ENCODE results near the gene SIGMAR1. TPM values are rescaled to one million over a fixed set of nuclear protein-coding genes. Genes with fewer than 3 reads are reported as not detected.
A peak's percentile ranks its signal among the peaks of the same experiment; 100 is the strongest.

SIGMAR1 gene
- total and polyA plus RNA-seq, 2 of the 8 experiments (the other 6 are each of a cell fraction or from before 2014, with no cell fraction given) = 84.2 to 134 TPM

DNA sequence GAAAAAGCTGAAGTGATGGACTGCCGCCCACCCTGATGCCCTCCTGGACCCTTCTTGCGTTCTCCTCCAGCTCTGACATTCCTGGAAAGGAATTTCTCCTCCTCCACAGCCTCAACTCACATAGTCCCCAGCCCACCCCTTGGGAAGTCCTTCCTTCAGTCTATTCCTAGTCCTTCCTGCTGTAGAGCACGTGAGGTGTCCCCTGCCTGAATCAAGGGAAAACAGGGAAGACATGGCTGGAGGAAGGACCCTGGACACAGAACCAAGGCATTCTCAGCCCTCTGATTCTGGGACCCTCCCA, 12.5 kb downstream of the SIGMAR1 start:
- peak overlapping the region in 1 of 2 experiments; percentile 46; a peak in 1 of 4 replicates for H3K4me2 ChIP-seq (ENCODE audit: insufficient read depth in 1 of 2, low read depth in 2 of 2, low read length in 2 of 2)
- H3K56ac ChIP-seq (replicated peaks; ENCODE audit: insufficient read length, low read depth, low read length) = no peak overlapping the region
- H3K9ac ChIP-seq (replicated peaks in 1 of 4; ENCODE audit: extremely low read depth in 1 of 4, low read depth in 3 of 4, low read length in 3 of 4) = no peak overlapping the region
- ChIA-PET CTCF (ENCODE audit: partially characterized antibody) (interaction anchor here (0.8 to 2.7 kb wide), 12 partner anchors 7 to 77 kb away, joined by 3 to 31 read pairs (median 5); partner anchors contain the start of genes GALT and RPP25L), POLR2A (ENCODE audit: partially characterized antibody) (interaction anchor here (1.4 to 2.6 kb wide), 2 partner anchors 9 to 12 kb away, joined by 5 to 12 read pairs; partner anchors contain the start of gene SIGMAR1)
- DNase-seq (ENCODE audit: low read depth in 1 of 2, low spot score in 2 of 2) (no peak), FAIRE-seq (no peak)
- H4K20me1 ChIP-seq (replicated peaks in 1 of 2; ENCODE audit: control insufficient read depth in 1 of 2, insufficient read depth in 2 of 2, low read length in 2 of 2) = peaks cover 0 to 5% of the 10 kb centered on the region in 2 experiments
- WGBS, 2 experiments (ENCODE audit: extremely low coverage in 1 of 2, insufficient coverage in 1 of 2, insufficient read length in 1 of 2, insufficient replicate concordance in 2 of 2, low coverage in 1 of 2, low lambda C conversion rate in 2 of 2, missing lambda C conversion rate in 1 of 2) = 57% methylated on average over 3 of the region's 3 CpGs; no CpG with 5 or more reads in 1 of the 2 experiments
- H2BK15ac ChIP-seq (ENCODE audit: low read length) = no peak overlapping the region
- no peak overlapping the region for H2BK120ac ChIP-seq (replicated peaks; ENCODE audit: low read depth, low read length)
- no peak overlapping the region for H4K91ac ChIP-seq (replicated peaks; ENCODE audit: insufficient read length, low read length)
- no peaks in the 10 kb centered on the region; the same call in 1 of the 2 replicates for H3K79me1 ChIP-seq (ENCODE audit: low read depth, low read length)
- H3K18ac ChIP-seq (ENCODE audit: extremely low read depth, low read length) = no peak overlapping the region
- H3K79me2 ChIP-seq (ENCODE audit: control insufficient read depth in 1 of 2, insufficient read depth in 2 of 2, low read length in 2 of 2) = no peaks in the 10 kb centered on the region
- H3K27ac ChIP-seq (ENCODE audit: low read depth, low read length) = no peak overlapping the region
- H2BK12ac ChIP-seq (ENCODE audit: low read depth, low read length) = no peak overlapping the region
- H3K23ac ChIP-seq (ENCODE audit: insufficient read length) = no peak overlapping the region
- H4K5ac ChIP-seq (ENCODE audit: insufficient read length, low read depth, low read length) = no peak overlapping the region
- TF ChIP-seq PHF8 (conservative IDR thresholded peaks at IDR 0.05; ENCODE audit: low read depth, low read length) = no peak
- peak; percentile 94 for TF ChIP-seq KDM1A (IDR thresholded peaks at IDR 0.05; ENCODE audit: borderline replicate concordance, low read length)
- TF ChIP-seq CREB1 (IDR thresholded peaks at IDR 0.05) = no peak
- TF ChIP-seq HDAC2 (IDR thresholded peaks at IDR 0.05; ENCODE audit: borderline replicate concordance in 1 of 2, low read depth in 2 of 2, low read length in 2 of 2) = 0 out of 4 replicates have a peak, but pooled peaks of 1 of the 2 experiments have one; percentile 45
- TF ChIP-seq ZNF274 (IDR thresholded peaks at IDR 0.05; ENCODE audit: borderline replicate concordance, extremely low read depth, low read length) = no peak
- H3K4me1 ChIP-seq (replicated peaks in 1 of 4; ENCODE audit: control insufficient read depth in 3 of 4, insufficient read depth in 4 of 4, low read length in 3 of 4) = peaks cover 0 to 16% (median 6%) of the 10 kb centered on the region in 4 experiments; a peak in 6 of 7 replicates
- H3K14ac ChIP-seq (ENCODE audit: insufficient read length) = no peak overlapping the region
- H2AK5ac ChIP-seq (ENCODE audit: low read depth, low read length) = no peak overlapping the region
- H2AFZ ChIP-seq (ENCODE audit: low read length) = no peak overlapping the region
- no peak overlapping the region for H3K4me3 ChIP-seq (ENCODE audit: extremely low read depth in 1 of 4, insufficient read depth in 2 of 4, low read depth in 3 of 4, low read length in 4 of 4)
- H2BK5ac ChIP-seq (ENCODE audit: low read depth, low read length) = no peak overlapping the region
- no peak overlapping the region for H2BK20ac ChIP-seq (ENCODE audit: low read length)
- H3K9me3 ChIP-seq (ENCODE audit: insufficient read depth in 2 of 2, low read depth in 1 of 2, low read length in 1 of 2) = no peaks in the 10 kb centered on the region
- H3K36me3 ChIP-seq (ENCODE audit: control insufficient read depth in 2 of 4, insufficient read depth in 4 of 4, low read length in 3 of 4) = no peaks in the 10 kb centered on the region; a peak in 1 of 8 replicates
- H3K23me2 ChIP-seq (ENCODE audit: low read depth, low read length) = peaks cover 11% of the 10 kb centered on the region
- H3K27me3 ChIP-seq (replicated peaks in 1 of 4; ENCODE audit: control insufficient read depth in 3 of 4, extremely low read depth in 1 of 4, insufficient read depth in 3 of 4, low read length in 3 of 4) = peaks cover 56 to 85% (median 83%) of the 10 kb centered on the region in 4 experiments
- no peak overlapping the region for H3K4ac ChIP-seq (replicated peaks; ENCODE audit: insufficient read length, low read depth, low read length)
- no peak overlapping the region for H4K8ac ChIP-seq (ENCODE audit: extremely low read depth, insufficient read depth, low read length)
